ENCODE measurements around the gene TUBA1B.
A peak's percentile ranks its signal among the peaks of the same experiment; 100 is the strongest.

DNA sequence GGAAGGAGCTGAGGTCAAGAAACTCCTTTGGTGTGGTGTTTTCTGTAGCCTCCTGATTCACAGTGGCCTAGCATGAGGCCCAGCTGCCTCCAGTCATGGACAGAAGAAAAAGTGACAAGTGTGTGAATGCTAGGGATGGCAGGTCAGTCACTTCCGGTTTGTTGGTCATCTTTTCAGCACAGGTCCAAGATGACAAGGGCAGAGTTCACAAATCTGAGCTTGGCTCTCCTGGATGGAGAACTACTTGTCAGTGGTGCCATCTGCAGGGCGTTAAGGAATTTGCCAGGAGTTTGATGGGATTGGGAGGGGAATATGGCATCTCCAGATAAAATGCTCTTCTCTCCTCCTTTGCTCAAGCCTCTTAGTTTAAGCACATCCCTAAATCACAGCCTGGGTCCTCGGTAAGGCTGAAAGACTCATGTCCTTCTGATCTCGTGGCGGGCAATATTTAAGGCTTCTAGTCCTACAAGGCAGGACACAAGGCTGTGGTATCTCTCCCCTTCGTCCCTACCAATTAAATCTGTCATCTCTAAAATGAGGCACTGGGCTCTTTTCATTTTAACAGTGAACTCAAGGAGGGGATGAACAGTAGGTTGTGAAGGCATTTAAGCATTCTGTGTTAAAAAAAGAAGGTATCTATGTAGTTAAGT lies 10.0 kb downstream of the TUBA1B start:
- TF ChIP-seq, protein P1, sequence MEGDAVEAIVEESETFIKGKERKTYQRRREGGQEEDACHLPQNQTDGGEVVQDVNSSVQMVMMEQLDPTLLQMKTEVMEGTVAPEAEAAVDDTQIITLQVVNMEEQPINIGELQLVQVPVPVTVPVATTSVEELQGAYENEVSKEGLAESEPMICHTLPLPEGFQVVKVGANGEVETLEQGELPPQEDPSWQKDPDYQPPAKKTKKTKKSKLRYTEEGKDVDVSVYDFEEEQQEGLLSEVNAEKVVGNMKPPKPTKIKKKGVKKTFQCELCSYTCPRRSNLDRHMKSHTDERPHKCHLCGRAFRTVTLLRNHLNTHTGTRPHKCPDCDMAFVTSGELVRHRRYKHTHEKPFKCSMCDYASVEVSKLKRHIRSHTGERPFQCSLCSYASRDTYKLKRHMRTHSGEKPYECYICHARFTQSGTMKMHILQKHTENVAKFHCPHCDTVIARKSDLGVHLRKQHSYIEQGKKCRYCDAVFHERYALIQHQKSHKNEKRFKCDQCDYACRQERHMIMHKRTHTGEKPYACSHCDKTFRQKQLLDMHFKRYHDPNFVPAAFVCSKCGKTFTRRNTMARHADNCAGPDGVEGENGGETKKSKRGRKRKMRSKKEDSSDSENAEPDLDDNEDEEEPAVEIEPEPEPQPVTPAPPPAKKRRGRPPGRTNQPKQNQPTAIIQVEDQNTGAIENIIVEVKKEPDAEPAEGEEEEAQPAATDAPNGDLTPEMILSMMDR (IDR thresholded peaks at IDR 0.05), result peak; percentile 46 to 70 (median 63)
- TF ChIP-seq POLR2A (IDR thresholded peaks at IDR 0.05), result no peak
